ENCODE data around the gene SSX2.
"Not testable (repeated sequence)": the region's sequence is repeated elsewhere in the genome, so short reads cannot be mapped to it uniquely, and the experiment has no call there.

SSX2 gene

GRCh38 chrX:52707078-52707477, at the start of gene SSX2:
Gene SSX2, minus strand, starts transcription at chrX:52707178. Its CDS starts 1,429 bp downstream, at chrX:52705749.
- DNase-seq = not testable (repeated sequence)

GRCh38 chrX:52750952-52751351, 44.0 kb upstream of the SSX2 start, which contains the start of gene SSX2B:
Gene SSX2B, plus strand, starts transcription at chrX:52751252. Its CDS starts 1,429 bp downstream, at chrX:52752681.
- not testable (repeated sequence) for DNase-seq

- not testable (repeated sequence) for DNase-seq
These were observed 14.9 kb downstream of the SSX2 start for GRCh38 chrX:52692034-52692433.

GRCh38 chrX:52662218-52662617, 44.8 kb downstream of the SSX2 start:
- DNase-seq = not testable (repeated sequence)

GRCh38 chrX:52655475-52655874, 51.5 kb downstream of the SSX2 start:
- DNase-seq = not testable (repeated sequence)

GRCh38 chrX:52654800-52655199, 52.2 kb downstream of the SSX2 start, which contains the start of gene SSX7:
Gene SSX7, minus strand, starts transcription at chrX:52654900. Its CDS starts 1,428 bp downstream, at chrX:52653472.
- DNase-seq = not testable (repeated sequence)

- not testable (repeated sequence) for DNase-seq
These were observed 56.3 kb downstream of the SSX2 start for GRCh38 chrX:52650676-52651075.

- not testable (repeated sequence) for DNase-seq
These were observed 58.0 kb downstream of the SSX2 start for GRCh38 chrX:52648956-52649355.
